ENCODE data around the gene YWHAH. TPM values are rescaled to one million over a fixed set of nuclear protein-coding genes. Genes with fewer than 3 reads are reported as not detected.
A peak's percentile ranks its signal among the peaks of the same experiment; 100 is the strongest.

Gene YWHAH
- total RNA-seq, 2 experiments from 2014 or later, result 24.4 to 26.1 TPM

DNA sequence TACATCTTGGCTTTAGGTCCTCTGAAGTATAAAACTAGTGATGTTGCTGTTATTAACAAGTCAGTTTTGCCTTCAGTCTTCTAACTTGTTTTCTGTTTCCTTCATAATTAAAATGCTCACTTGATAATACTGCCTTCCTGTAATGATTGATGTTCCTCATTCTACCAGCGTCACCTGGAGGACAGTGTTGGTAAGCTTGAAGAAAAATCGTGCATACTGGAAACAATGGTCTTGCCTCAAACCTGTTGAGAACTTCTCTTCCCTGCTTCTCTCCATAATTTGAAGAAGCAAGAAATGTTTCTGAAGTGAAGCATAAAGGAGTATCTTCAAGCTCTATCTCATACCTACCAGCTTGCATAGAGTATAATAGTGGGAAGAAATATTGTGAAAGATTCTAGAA is 3.0 kb downstream of the YWHAH start:
- no peaks in the 10 kb centered on the region for H3K9me3 ChIP-seq (ENCODE audit: control insufficient read depth in 1 of 2, insufficient read depth in 1 of 2, low read length in 2 of 2)
- ATAC-seq (ENCODE audit: poor library complexity), result peak; percentile 48

DNA sequence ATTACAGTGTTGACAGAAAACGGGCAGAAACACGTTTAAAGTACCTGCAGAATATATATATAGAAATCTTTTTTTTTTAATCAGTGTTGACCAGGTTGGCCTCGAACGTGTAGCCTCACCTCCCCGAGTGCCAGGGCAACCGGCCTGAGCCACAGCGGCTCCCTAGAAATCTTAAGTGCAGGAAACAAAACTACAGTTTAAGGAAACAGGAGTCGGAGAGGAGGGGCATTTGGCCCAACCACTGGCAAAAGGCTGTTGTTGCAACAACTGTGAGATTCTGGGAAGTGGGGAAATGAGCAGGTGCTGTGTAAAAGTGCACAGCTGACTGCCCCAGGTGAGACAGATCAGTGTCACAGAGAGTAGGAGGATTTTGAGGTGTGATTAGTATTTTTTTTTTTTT is 3.7 kb downstream of the YWHAH start:
- H3K4me1 Mint-ChIP-seq (ENCODE audit: low read depth), result peaks cover 37% of the 10 kb centered on the region
- H3K36me3 Mint-ChIP-seq (ENCODE audit: low read depth), result peaks cover 15% of the 10 kb centered on the region
- no peak for ATAC-seq (ENCODE audit: poor library complexity)
- Histone ChIP-seq H3K36me3 (ENCODE audit: insufficient read depth, low read length) (peaks cover 15% of the 10 kb centered on the region), H3K4me1 (ENCODE audit: insufficient read depth, low read length) (peaks cover 46% of the 10 kb centered on the region), H3K27ac (ENCODE audit: low read depth in 1 of 2, low read length in 2 of 2) (no peak overlapping the region), H3K4me3 (ENCODE audit: low read length) (no peak overlapping the region), H3K9me3 (ENCODE audit: control insufficient read depth in 1 of 2, insufficient read depth in 1 of 2, low read length in 2 of 2) (no peaks in the 10 kb centered on the region), H3K27me3 (ENCODE audit: control insufficient read depth in 1 of 2, insufficient read depth in 2 of 2, low read length in 2 of 2) (no peaks in the 10 kb centered on the region)
- no peak overlapping the region for H3K4me3 Mint-ChIP-seq
- DNase-seq, result no peak
- H3K27me3 Mint-ChIP-seq, result no peaks in the 10 kb centered on the region
- TF ChIP-seq, protein P1, sequence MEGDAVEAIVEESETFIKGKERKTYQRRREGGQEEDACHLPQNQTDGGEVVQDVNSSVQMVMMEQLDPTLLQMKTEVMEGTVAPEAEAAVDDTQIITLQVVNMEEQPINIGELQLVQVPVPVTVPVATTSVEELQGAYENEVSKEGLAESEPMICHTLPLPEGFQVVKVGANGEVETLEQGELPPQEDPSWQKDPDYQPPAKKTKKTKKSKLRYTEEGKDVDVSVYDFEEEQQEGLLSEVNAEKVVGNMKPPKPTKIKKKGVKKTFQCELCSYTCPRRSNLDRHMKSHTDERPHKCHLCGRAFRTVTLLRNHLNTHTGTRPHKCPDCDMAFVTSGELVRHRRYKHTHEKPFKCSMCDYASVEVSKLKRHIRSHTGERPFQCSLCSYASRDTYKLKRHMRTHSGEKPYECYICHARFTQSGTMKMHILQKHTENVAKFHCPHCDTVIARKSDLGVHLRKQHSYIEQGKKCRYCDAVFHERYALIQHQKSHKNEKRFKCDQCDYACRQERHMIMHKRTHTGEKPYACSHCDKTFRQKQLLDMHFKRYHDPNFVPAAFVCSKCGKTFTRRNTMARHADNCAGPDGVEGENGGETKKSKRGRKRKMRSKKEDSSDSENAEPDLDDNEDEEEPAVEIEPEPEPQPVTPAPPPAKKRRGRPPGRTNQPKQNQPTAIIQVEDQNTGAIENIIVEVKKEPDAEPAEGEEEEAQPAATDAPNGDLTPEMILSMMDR (IDR thresholded peaks at IDR 0.05), result no peak
- intact Hi-C loops (cut with DNase I, micrococcal nuclease), result loop anchor here (5.0 to 10.0 kb wide), 4 partner anchors 76 to 1353 kb away; partner anchors contain the start of gene PES1 (in 1 of the 2)
- H3K9me3 Mint-ChIP-seq, result no peaks in the 10 kb centered on the region
- H3K27ac Mint-ChIP-seq, result no peak overlapping the region
- ChIA-PET POLR2A (interaction anchor here (1.1 to 1.4 kb wide), 3 partner anchors 22 to 282 kb away, joined by 3 to 4 read pairs (median 3); no protein-coding TSS in a partner anchor), CTCF (interaction anchor here (0.9 to 2.8 kb wide), 3 partner anchors 13 to 280 kb away, joined by 3 to 17 read pairs (median 4); no protein-coding TSS in a partner anchor)

More for the DNA sequence above, 3.0 kb downstream of the YWHAH start:
- peak overlapping the region; percentile 21 for H3K4me3 Mint-ChIP-seq
- H3K27me3 Mint-ChIP-seq, result no peaks in the 10 kb centered on the region
- H3K27ac Mint-ChIP-seq, result peak overlapping the region; percentile 61
- H3K4me3 ChIP-seq (ENCODE audit: low read length), result no peak overlapping the region
- peaks cover 15% of the 10 kb centered on the region for H3K36me3 Mint-ChIP-seq (ENCODE audit: low read depth)
- peak overlapping the region in 1 of 2 donors; percentile 84 for H3K27ac ChIP-seq (ENCODE audit: low read depth in 1 of 2, low read length in 2 of 2)
- H3K9me3 Mint-ChIP-seq, result no peaks in the 10 kb centered on the region
- intact Hi-C loops (cut with DNase I, micrococcal nuclease), result loop anchor here (1.0 to 10.0 kb wide), 6 partner anchors 75 to 1352 kb away; partner anchors contain the start of gene PES1 (in 1 of the 2)
- peak in 6 of 14 experiments; percentile 14 to 78 (median 65) for DNase-seq
- ChIA-PET POLR2A (interaction anchor here (0.6 to 6.1 kb wide), 6 partner anchors 9 to 285 kb away, joined by 3 to 48 read pairs (median 4); partner anchors contain the start of gene PISD), CTCF (interaction anchor here (0.8 to 2.8 kb wide), 3 partner anchors 10 to 23 kb away, joined by 4 to 17 read pairs (median 4); no protein-coding TSS in a partner anchor)
- H3K27me3 ChIP-seq (ENCODE audit: control insufficient read depth in 1 of 2, insufficient read depth in 2 of 2, low read length in 2 of 2), result no peaks in the 10 kb centered on the region
- peaks cover 42% of the 10 kb centered on the region for H3K4me1 ChIP-seq (ENCODE audit: insufficient read depth, low read length)
- H3K36me3 ChIP-seq (ENCODE audit: insufficient read depth, low read length), result peaks cover 15% of the 10 kb centered on the region
- TF ChIP-seq, protein P1 (IDR thresholded peaks at IDR 0.05), result peak; percentile 73
- peaks cover 34% of the 10 kb centered on the region for H3K4me1 Mint-ChIP-seq (ENCODE audit: low read depth)

DNA sequence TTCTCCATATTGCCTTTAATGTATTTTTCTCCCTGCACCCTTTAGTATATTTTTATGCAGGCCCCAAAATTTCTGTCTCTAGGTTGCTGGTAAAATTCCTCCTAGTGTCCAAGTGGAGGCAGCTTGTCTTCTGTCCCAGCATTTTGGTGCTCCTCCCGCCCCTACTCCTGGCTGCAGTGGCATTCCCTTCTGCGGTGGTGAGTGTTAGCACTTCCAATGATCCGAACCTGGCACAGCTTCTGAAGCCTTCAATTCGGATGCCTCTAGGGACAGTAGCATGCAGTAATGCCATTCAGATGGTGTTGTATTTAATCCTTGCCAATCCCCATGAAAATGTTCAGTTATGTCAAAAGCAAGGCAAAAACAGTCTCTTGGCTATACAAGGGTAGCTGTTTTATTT is 5.9 kb downstream of the YWHAH start:
- H3K4me3 ChIP-seq (ENCODE audit: low read length), result no peak overlapping the region
- no peak overlapping the region for H3K4me3 Mint-ChIP-seq
- H3K27me3 ChIP-seq (ENCODE audit: control insufficient read depth in 1 of 2, insufficient read depth in 2 of 2, low read length in 2 of 2), result no peaks in the 10 kb centered on the region
- CTCF ChIA-PET, result interaction anchor here (2.2 kb wide), 1 partner anchor 20 kb away, joined by 16 read pairs; no protein-coding TSS in a partner anchor
- TF ChIP-seq, protein P1 (IDR thresholded peaks at IDR 0.05), result no peak
- no peak overlapping the region for H3K27ac ChIP-seq (ENCODE audit: low read depth in 1 of 2, low read length in 2 of 2)
- ATAC-seq (ENCODE audit: poor library complexity) (no peak), DNase-seq (no peak)
- H3K4me1 ChIP-seq (ENCODE audit: insufficient read depth, low read length), result peaks cover 50% of the 10 kb centered on the region
- POLR2A ChIA-PET, result interaction anchor here (0.9 to 1.5 kb wide), 2 partner anchors 20 to 288 kb away, joined by 3 to 4 read pairs; partner anchors contain the start of gene PISD
- no peaks in the 10 kb centered on the region for H3K9me3 Mint-ChIP-seq
- no peak overlapping the region for H3K27ac Mint-ChIP-seq
- H3K36me3 ChIP-seq (ENCODE audit: insufficient read depth, low read length), result peaks cover 15% of the 10 kb centered on the region
- peaks cover 15% of the 10 kb centered on the region for H3K36me3 Mint-ChIP-seq (ENCODE audit: low read depth)
- H3K4me1 Mint-ChIP-seq (ENCODE audit: low read depth), result peaks cover 48% of the 10 kb centered on the region
- no peaks in the 10 kb centered on the region for H3K9me3 ChIP-seq (ENCODE audit: control insufficient read depth in 1 of 2, insufficient read depth in 1 of 2, low read length in 2 of 2)
- H3K27me3 Mint-ChIP-seq, result no peaks in the 10 kb centered on the region
- intact Hi-C loops (cut with DNase I, micrococcal nuclease), result no loop called here

Measured in CD4-positive, alpha-beta T cell (primary cell).